Hippocampal formation (tissue), 2 donors: ENCODE data around the gene STMND1.
"Not testable (repeated sequence)": the region's sequence is repeated elsewhere in the genome, so short reads cannot be mapped to it uniquely, and the experiment has no call there.

ENCODE experiments used
- DNase-seq, 2 donors: peaks; one replicate each; lab custom pipeline; 2025; lab: John Stamatoyannopoulos, UW

The STMND1 gene

GRCh38 chr6:17101422-17102257 lies at the start of gene STMND1:
STMND1 (plus strand) TSS chr6:17102050; CDS start chr6:17102258, 208 bp downstream.
- no peak for DNase-seq

- DNase-seq, result no peak
Measured at GRCh38 chr6:17054647-17055046, 47.2 kb upstream of the STMND1 start.

GRCh38 chr6:17057322-17057721 lies 44.5 kb upstream of the STMND1 start:
- DNase-seq, result no peak

GRCh38 chr6:17058550-17058949 lies 43.3 kb upstream of the STMND1 start:
- no peak for DNase-seq

- DNase-seq, result no peak
Measured at GRCh38 chr6:17059022-17059421, 42.8 kb upstream of the STMND1 start.

- no peak for DNase-seq
Measured at GRCh38 chr6:17059850-17060249, 42.0 kb upstream of the STMND1 start.

- no peak for DNase-seq
Measured at GRCh38 chr6:17061097-17061496, 40.8 kb upstream of the STMND1 start.

GRCh38 chr6:17062871-17063440 lies 38.9 kb upstream of the STMND1 start:
- no peak for DNase-seq

- no peak for DNase-seq
Measured at GRCh38 chr6:17064975-17065374, 36.9 kb upstream of the STMND1 start.

- DNase-seq, result no peak
Measured at GRCh38 chr6:17066610-17067009, 35.2 kb upstream of the STMND1 start.

- DNase-seq, result not testable (repeated sequence)
Measured at GRCh38 chr6:17068972-17069371, 32.9 kb upstream of the STMND1 start.

DNA sequence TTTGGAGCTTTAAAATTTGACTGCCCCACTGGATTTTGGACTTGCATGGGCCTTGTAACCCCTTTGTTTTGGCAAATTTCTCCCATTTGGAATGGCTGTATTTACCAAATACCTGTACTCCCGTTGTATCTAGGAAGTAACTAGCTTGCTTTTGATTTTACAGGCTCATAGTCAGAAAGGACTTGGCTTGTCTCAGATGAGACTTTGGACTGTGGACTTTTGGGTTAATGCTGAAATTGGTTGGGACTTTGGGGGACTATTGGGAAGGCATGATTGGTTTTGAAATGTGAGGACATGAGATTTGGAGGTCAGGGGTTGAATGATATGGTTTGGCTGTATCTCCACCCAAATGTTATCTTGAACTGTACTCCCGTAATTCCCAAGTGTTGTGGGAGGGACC lies 31.4 kb upstream of the STMND1 start:
- DNase-seq, result not testable (repeated sequence)

GRCh38 chr6:17073596-17073995 lies 28.3 kb upstream of the STMND1 start:
- DNase-seq, result not testable (repeated sequence)

GRCh38 chr6:17081273-17081672 lies 20.6 kb upstream of the STMND1 start:
- no peak for DNase-seq

DNA sequence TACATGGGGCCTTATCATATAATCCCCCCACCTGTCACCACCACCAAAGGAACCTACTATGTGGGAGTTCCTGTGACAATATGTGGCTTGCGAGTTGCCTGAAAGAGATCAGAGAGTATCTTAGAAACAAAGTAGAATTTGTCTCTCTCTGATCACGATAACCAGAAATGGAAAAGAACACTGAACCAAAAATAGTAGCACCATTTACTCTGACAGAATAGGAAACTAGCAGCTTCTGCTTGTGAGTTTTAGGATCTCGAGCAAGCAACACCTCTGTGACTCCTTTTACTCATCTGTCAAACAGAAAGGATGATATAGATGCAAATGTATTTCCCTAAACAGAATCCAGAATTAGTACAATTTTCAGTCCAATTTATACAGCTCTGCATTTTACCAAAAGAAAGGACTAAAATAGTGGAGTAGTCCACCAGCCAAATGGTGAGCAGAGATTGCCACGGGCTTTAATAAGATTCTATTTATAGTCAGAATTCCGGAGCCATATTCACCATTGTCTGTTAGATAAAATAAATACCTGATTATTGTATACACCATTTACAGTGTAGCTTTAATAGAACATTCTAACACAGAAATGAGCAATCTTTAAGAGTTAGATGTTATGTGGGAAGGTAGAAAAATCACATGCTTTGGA lies 19.9 kb upstream of the STMND1 start:
- DNase-seq, result no peak

GRCh38 chr6:17083397-17083796 lies 18.5 kb upstream of the STMND1 start:
- no peak for DNase-seq

- peak; percentile 34 to 60 for DNase-seq
Measured at GRCh38 chr6:17086469-17086868, 15.4 kb upstream of the STMND1 start.

DNA sequence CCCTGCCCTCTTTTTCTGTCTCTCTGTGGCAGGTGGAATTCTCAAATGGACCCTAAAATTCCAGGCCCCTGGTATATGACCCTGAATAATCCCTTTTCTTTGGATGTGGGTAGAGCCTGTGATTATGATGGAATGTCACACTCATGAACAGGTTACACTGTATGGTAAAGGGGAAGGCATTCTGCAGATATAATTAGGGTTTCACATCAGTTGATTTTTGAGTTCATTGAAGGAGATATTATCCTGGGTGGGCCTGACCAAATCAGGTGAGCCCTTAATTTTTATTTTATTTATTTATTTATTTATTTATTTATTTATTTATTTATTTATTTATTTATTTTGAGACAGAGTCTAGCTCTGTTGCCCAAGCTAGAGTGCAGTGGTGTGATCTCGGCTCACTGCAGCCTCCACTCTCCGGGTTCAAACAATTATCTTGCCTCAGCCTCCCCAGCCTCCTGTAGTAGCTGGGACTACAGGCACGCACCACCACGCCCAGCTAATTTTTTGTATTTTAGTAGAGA lies 13.7 kb upstream of the STMND1 start:
- no peak for DNase-seq

DNA sequence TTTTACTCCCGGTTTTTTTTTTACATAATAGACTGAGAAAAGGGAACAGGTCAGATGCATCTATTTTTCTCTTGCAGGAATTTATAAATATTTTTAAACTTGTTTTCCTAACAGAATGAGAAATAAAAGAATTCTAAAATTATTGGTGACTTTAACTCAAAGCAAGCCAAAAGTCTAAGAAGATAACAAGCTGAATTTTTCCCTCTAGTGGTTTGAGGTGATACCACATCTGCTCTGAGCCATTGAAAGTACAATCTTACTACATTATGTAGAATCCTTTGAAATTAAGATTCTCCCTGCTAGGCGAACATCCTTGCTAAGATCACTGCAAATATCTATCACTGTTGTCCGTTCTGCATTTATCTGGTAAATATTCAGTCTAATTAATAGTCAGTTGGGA lies 10.7 kb upstream of the STMND1 start:
- no peak for DNase-seq

GRCh38 chr6:17093686-17094085 lies 8.2 kb upstream of the STMND1 start:
- no peak for DNase-seq

DNA sequence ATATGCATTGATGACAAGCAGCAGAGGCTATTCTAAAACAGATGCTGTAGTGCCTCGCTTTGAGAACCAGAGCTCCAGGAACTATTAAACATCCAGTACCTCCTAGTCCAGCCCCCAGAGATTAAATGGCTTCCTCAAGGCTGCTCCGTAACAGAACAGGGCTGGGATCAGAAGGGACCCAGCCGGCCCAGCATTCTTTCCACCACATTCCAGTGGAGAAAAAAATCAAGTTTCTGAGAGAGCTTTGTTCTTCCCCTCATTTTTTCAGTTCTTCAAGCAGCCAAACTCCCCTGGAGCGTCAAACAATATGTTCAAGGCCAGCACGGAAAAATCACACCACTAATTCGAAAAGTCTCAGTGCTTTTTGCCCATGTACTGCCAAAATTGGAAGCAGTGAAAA lies 5.8 kb upstream of the STMND1 start:
- DNase-seq, result no peak

GRCh38 chr6:17096652-17097051 lies 5.2 kb upstream of the STMND1 start:
- peak in 1 of 2 donors; percentile 81 for DNase-seq

DNA sequence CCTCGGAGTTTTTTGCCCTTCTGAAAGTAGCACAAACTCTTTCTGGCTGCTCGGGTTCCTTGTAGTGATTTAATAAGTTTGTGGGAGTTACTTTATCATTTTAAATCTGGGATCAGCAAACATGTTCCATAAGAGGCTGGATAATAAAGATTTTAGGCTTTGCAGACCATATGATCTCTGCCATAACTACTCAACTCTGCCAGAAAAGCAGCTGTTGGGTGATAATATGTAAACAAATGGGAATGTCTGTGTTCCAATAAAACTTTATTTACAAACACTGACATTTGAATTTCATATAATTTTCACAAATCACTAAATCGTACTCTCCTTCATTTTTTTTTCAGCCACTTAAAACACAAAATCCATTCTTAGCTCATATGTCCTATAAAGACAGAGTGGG lies 3.9 kb upstream of the STMND1 start:
- DNase-seq, result no peak
